HG03432 (cell line): ENCODE results near the gene CCNJL.
"Not testable (repeated sequence)": the region's sequence is repeated elsewhere in the genome, so short reads cannot be mapped to it uniquely, and the experiment has no call there.

Experiments
- ATAC-seq: cut with Tn5 transposase; IDR thresholded peaks from one replicate; pipeline ENCODE4 v1.9.1; 2021; ENCODE audit warnings: mild to moderate bottlenecking, moderate library complexity; ENCODE audit not compliant: unreplicated experiment

CCNJL gene

GRCh38 chr5:160312134-160312959, at the start of gene CCNJL:
TSS of gene CCNJL (minus strand) at chr5:160312564. CDS start at chr5:160311923, 641 bp downstream.
- ATAC-seq = peak; percentile 74

GRCh38 chr5:160361624-160362228, 49.4 kb upstream of the CCNJL start:
- no peak for ATAC-seq

- ATAC-seq = no peak
These were observed 47.9 kb upstream of the CCNJL start for GRCh38 chr5:160360310-160360709.

GRCh38 chr5:160359816-160360215, 47.5 kb upstream of the CCNJL start:
- ATAC-seq = no peak

GRCh38 chr5:160359242-160359641, 46.9 kb upstream of the CCNJL start:
- ATAC-seq = no peak

GRCh38 chr5:160357861-160358411, 45.6 kb upstream of the CCNJL start:
- no peak for ATAC-seq

GRCh38 chr5:160357394-160357793, 45.0 kb upstream of the CCNJL start:
- ATAC-seq = no peak

- ATAC-seq = no peak
These were observed 44.4 kb upstream of the CCNJL start for GRCh38 chr5:160356550-160357347.

- no peak for ATAC-seq
These were observed 42.3 kb upstream of the CCNJL start for GRCh38 chr5:160354666-160355065.

- no peak for ATAC-seq
These were observed 41.0 kb upstream of the CCNJL start for GRCh38 chr5:160353379-160353778.

- no peak for ATAC-seq
These were observed 39.9 kb upstream of the CCNJL start for GRCh38 chr5:160352308-160352707.

- ATAC-seq = no peak
These were observed 37.6 kb upstream of the CCNJL start for GRCh38 chr5:160349935-160350303.

- ATAC-seq = no peak
These were observed 37.0 kb upstream of the CCNJL start for GRCh38 chr5:160349249-160349934.

GRCh38 chr5:160348080-160348479, 35.7 kb upstream of the CCNJL start:
- no peak for ATAC-seq

GRCh38 chr5:160347448-160347847, 35.1 kb upstream of the CCNJL start:
- ATAC-seq = no peak

GRCh38 chr5:160342413-160342941, 30.1 kb upstream of the CCNJL start:
- no peak for ATAC-seq

- no peak for ATAC-seq
These were observed 29.0 kb upstream of the CCNJL start for GRCh38 chr5:160341309-160341870.

- not testable (repeated sequence) for ATAC-seq
These were observed 28.1 kb upstream of the CCNJL start for GRCh38 chr5:160340513-160340912.

- ATAC-seq = no peak
These were observed 27.2 kb upstream of the CCNJL start for GRCh38 chr5:160339406-160340130.
